ENCODE data around the gene DRD3. TPM values are rescaled to one million over a fixed set of nuclear protein-coding genes. Genes with fewer than 3 reads are reported as not detected.
A peak's percentile ranks its signal among the peaks of the same experiment; 100 is the strongest.

The DRD3 gene
- total RNA-seq, 2 donors from 2014 or later: not detected

DNA sequence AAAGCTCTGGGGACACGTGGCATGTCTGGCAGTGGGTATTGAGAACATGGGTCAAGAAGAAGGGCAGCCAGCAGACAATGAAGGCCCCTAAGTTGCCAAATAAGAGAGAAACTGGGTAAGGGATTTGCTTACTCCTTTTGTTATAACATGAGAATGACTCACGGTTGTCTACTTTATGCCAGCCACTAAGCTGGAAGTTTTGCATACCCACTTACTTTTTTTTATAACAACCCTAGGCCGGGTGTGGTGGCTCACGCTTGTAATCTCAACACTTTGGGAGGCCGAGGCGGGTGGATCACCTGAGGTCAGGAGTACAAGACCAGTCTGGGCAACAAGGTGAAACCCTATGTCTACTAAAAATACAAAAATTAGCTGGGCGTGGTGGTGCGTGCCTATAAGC, 50.0 kb downstream of the DRD3 start:
- peak in 1 of 2 donors; percentile 20 for ATAC-seq (replicated peaks in 1 of 2)
- Mint-ChIP-seq H3K36me3 (ENCODE audit: insufficient read depth in 2 of 2) (no peaks in the 10 kb centered on the region), H3K27me3 (ENCODE audit: low read depth) (peaks cover 6% of the 10 kb centered on the region), H3K27ac (no peak overlapping the region), H3K4me1 (ENCODE audit: low read depth) (peaks cover 9% of the 10 kb centered on the region), H3K4me3 (peak overlapping the region; percentile 17 to 46), H3K9me3 (no peaks in the 10 kb centered on the region)
- no peak for DNase-seq

DNA sequence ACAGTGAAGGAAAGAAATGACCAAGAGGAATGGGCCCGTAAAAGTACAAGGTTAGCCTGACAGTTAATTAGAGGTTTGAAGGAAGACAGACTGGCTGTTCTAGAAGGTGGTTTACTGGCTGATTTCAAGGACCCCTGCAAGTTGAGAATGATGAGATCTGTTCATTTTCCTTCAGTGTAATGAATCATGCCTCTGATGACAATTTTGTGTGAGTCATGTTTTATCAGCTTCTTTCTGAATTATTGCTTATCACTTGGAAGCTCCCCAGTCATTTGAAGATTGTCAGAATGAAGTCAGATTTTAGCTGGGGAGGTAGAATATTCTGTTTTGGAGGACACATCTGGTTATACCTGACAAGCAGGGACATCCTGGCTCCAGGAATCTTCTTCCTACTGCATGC, 50.6 kb downstream of the DRD3 start:
- Mint-ChIP-seq H3K27ac (peak overlapping the region; percentile 6), H3K9me3 (no peaks in the 10 kb centered on the region), H3K27me3 (ENCODE audit: low read depth) (peaks cover 6% of the 10 kb centered on the region), H3K36me3 (ENCODE audit: insufficient read depth in 2 of 2) (no peaks in the 10 kb centered on the region), H3K4me1 (ENCODE audit: low read depth) (peaks cover 9% of the 10 kb centered on the region), H3K4me3 (peak overlapping the region; percentile 17 to 46)
- ATAC-seq (replicated peaks in 1 of 2): peak; percentile 77 to 83
- no peak for DNase-seq

DNA sequence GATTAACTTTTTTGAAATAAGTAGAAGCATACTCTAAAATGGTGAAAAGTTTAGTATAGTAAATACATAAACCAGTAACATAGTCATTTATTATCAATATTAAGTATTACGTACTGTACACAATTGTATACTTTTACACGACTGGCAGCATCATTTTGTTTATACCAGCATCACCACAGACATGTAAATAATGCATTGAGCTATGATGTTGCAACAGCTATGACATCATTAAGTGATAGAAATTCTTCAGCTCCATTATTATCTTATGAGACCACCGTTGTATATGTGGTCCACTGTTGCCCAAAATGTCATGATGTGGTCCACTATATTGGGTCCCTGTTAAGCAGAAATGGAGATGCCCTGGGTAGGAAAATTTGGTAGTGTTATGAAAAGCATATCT, 51.3 kb downstream of the DRD3 start:
- DNase-seq: no peak
- Mint-ChIP-seq H3K27ac (no peak overlapping the region), H3K4me3 (no peak overlapping the region), H3K36me3 (ENCODE audit: insufficient read depth in 2 of 2) (no peaks in the 10 kb centered on the region), H3K4me1 (ENCODE audit: low read depth) (peaks cover 9% of the 10 kb centered on the region), H3K9me3 (no peaks in the 10 kb centered on the region), H3K27me3 (ENCODE audit: low read depth) (peaks cover 6% of the 10 kb centered on the region)
- no peak for ATAC-seq (replicated peaks in 1 of 2)

DNA sequence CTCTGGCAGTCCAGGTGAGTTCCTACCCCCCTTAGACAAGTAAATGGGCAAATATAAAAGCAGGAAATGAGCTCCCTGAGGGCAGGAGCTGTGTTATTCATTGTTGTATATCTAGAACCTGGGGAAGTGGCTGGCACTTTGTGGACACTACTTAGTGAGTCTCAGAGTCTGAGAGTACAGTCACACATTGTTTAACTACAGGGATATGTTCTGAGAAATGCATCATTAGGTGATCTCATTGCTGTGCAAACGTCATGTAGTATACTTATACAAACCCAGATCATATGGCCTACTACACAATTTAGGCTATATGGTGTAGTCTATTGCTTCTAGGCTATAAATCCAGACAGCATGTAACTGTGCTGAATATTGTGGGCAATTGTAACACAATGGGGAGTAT, 52.4 kb downstream of the DRD3 start:
- Mint-ChIP-seq H3K36me3 (ENCODE audit: insufficient read depth in 2 of 2) (no peaks in the 10 kb centered on the region), H3K4me3 (no peak overlapping the region)

DNA sequence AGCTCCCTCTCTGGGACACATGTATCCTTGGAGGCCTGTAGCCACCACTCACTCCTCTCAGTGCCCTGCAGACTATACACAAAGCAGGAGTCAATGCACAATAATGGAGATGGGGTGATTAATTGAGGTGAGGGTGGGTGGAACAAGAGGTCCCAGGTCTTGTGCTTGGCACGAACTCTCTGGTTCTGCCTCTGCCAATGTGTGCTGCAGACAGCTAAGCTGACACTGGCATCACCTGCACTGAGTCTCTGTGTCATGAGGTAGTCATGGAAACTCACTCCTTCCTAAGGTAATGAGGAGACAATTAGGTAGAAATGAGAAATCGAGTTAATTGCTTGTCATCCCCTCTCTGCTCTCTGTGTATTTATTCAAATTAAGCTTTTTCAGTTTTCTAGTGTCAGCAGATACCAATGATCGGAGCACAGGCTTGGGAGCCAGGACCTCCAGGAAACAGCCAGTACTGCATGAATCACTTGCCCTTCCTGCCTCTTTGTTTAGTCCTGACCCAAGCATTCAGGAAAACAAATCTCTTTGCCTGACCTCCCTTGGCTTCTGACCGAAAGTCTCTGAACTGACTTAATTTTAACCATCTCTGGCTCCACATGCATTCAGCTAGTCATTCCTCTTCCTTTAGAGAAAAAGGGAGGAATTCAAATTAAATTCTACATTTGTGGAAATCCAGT, 56.7 kb downstream of the DRD3 start:
- no peak for DNase-seq
- Mint-ChIP-seq H3K27me3 (ENCODE audit: low read depth) (no peaks in the 10 kb centered on the region), H3K4me3 (no peak overlapping the region), H3K36me3 (ENCODE audit: insufficient read depth in 2 of 2) (no peaks in the 10 kb centered on the region), H3K27ac (no peak overlapping the region), H3K9me3 (no peaks in the 10 kb centered on the region), H3K4me1 (ENCODE audit: low read depth) (no peaks in the 10 kb centered on the region)
- ATAC-seq (replicated peaks in 1 of 2): peak; percentile 49 to 64

More for the DNA sequence above, 52.4 kb downstream of the DRD3 start:
- Mint-ChIP-seq H3K27ac (no peak overlapping the region), H3K27me3 (ENCODE audit: low read depth) (no peaks in the 10 kb centered on the region), H3K9me3 (no peaks in the 10 kb centered on the region), H3K4me1 (ENCODE audit: low read depth) (peaks cover 9% of the 10 kb centered on the region)
- DNase-seq (no peak), ATAC-seq (replicated peaks in 1 of 2) (peak in 1 of 2 donors; percentile 47)

DNA sequence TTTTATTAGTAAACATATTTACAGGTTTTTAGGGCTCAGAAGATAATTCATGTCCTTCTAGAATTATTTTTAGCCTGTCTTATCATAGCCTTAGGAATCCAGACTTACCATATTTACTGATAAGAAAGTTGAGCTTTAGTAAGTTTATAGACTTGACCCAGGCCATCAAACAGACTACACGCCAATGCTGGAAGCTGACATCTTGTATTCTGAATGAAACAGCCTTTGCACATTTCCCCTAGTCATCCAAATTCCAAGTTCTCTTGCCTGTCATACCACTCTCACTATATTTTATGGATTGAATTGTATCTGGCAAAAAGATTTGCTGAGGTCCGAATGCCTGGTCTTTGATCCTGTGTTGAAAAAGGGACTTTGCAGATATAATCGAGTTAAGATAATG, 58.6 kb downstream of the DRD3 start:
- Mint-ChIP-seq H3K27ac (no peak overlapping the region), H3K27me3 (ENCODE audit: low read depth) (no peaks in the 10 kb centered on the region), H3K9me3 (no peaks in the 10 kb centered on the region), H3K36me3 (ENCODE audit: insufficient read depth in 2 of 2) (no peaks in the 10 kb centered on the region), H3K4me3 (no peak overlapping the region), H3K4me1 (ENCODE audit: low read depth) (no peaks in the 10 kb centered on the region)
- no peak for DNase-seq
- no peak for ATAC-seq (replicated peaks in 1 of 2)

DNA sequence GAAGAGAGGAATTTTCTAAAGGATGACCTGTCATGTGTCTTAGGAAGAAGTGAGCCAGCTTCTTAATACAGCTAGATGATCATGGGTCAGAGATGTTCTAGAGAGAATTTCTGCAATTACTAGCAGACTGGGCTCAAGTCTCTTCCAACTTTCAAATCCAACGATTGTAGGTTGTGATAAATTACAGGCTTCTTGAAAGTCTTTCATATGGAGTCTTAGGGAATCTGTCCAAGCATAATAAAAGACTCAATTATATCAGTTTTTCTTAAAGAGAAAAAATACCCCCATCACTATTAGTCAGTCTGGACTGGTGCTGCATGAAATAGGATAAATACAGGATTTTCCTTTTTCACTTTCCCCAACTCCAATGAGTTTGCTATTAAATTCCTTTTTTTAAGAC, 59.1 kb downstream of the DRD3 start:
- H3K4me1 Mint-ChIP-seq (ENCODE audit: low read depth): no peaks in the 10 kb centered on the region
- H3K36me3 Mint-ChIP-seq (ENCODE audit: insufficient read depth in 2 of 2): no peaks in the 10 kb centered on the region

DNA sequence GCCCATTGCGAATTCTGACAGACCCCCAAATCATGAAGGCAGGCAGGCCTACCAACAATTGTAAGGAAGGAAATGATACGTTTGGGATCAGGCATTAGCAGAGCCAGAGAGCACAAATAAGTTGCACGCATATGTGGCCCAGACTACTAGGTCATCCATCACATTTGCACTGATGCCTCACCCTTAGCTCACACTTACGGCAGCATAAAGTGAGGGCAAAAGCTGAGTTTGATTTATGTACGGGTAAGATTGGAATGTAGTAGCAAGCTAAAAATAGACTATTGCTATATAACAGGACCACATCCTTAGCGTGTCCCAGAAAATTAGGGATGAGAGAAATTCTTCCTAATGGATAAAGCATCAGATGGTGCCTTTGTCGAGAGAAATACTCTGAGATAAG, 63.7 kb downstream of the DRD3 start:
- DNase-seq: no peak
- Mint-ChIP-seq H3K4me3 (no peak overlapping the region), H3K36me3 (ENCODE audit: insufficient read depth in 2 of 2) (no peaks in the 10 kb centered on the region), H3K4me1 (ENCODE audit: low read depth) (no peaks in the 10 kb centered on the region), H3K27me3 (ENCODE audit: low read depth) (peaks cover 23% of the 10 kb centered on the region), H3K9me3 (no peaks in the 10 kb centered on the region), H3K27ac (no peak overlapping the region)
- no peak for ATAC-seq (replicated peaks in 1 of 2)

More for the DNA sequence above, 59.1 kb downstream of the DRD3 start:
- Mint-ChIP-seq H3K27me3 (ENCODE audit: low read depth) (no peaks in the 10 kb centered on the region), H3K27ac (no peak overlapping the region), H3K4me3 (no peak overlapping the region), H3K9me3 (no peaks in the 10 kb centered on the region)
- ATAC-seq (replicated peaks in 1 of 2) (no peak), DNase-seq (no peak)

DNA sequence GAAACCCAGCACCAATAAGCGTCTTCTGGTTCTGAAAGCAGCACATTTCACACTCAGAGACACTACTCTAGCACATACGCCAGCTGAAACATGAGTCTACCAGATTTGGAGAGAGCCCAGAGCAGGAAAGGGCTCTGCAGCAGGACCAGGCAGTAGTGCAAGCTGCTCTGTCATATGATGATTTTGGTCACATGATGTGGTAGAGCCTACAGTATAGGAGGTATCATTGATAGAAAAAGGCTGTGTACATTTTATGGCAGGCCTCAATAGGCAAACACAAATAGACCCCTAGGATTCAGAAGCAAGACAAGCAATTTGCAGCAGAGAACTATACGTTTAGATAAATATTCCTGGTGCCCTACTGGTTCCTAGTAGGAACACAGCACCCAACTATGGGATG, 64.1 kb downstream of the DRD3 start:
- no peak overlapping the region for H3K27ac Mint-ChIP-seq
- no peak for DNase-seq
- no peaks in the 10 kb centered on the region for H3K4me1 Mint-ChIP-seq (ENCODE audit: low read depth)
- H3K36me3 Mint-ChIP-seq (ENCODE audit: insufficient read depth in 2 of 2): no peaks in the 10 kb centered on the region
- no peaks in the 10 kb centered on the region for H3K9me3 Mint-ChIP-seq
- ATAC-seq (replicated peaks in 1 of 2): no peak
- peaks cover 27% of the 10 kb centered on the region for H3K27me3 Mint-ChIP-seq (ENCODE audit: low read depth)
- no peak overlapping the region for H3K4me3 Mint-ChIP-seq

DNA sequence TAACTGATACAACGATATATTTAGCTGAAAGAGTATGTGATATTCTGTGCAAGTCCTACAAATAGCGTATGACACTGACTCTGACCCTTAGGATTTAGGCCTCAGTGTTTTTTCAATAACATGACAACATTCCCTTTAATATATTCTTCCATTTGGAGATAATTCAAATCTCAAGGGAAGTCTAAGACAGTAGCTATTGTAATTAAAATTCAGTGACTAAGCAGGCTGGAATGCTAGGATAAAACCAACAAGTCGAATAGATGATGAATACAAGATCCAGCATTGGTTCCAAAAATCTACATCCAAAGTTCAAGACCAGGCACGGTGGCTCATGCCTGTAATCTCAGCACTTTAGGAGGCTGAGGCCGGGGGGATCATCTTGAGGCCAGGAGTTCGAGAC, 66.2 kb downstream of the DRD3 start:
- no peaks in the 10 kb centered on the region for H3K9me3 Mint-ChIP-seq
- H3K27ac Mint-ChIP-seq: no peak overlapping the region
- no peaks in the 10 kb centered on the region for H3K36me3 Mint-ChIP-seq (ENCODE audit: insufficient read depth in 2 of 2)
- ATAC-seq (replicated peaks in 1 of 2) (no peak), DNase-seq (no peak)
- no peak overlapping the region for H3K4me3 Mint-ChIP-seq
- H3K4me1 Mint-ChIP-seq (ENCODE audit: low read depth): no peaks in the 10 kb centered on the region
- H3K27me3 Mint-ChIP-seq (ENCODE audit: low read depth): peaks cover 33% of the 10 kb centered on the region

DNA sequence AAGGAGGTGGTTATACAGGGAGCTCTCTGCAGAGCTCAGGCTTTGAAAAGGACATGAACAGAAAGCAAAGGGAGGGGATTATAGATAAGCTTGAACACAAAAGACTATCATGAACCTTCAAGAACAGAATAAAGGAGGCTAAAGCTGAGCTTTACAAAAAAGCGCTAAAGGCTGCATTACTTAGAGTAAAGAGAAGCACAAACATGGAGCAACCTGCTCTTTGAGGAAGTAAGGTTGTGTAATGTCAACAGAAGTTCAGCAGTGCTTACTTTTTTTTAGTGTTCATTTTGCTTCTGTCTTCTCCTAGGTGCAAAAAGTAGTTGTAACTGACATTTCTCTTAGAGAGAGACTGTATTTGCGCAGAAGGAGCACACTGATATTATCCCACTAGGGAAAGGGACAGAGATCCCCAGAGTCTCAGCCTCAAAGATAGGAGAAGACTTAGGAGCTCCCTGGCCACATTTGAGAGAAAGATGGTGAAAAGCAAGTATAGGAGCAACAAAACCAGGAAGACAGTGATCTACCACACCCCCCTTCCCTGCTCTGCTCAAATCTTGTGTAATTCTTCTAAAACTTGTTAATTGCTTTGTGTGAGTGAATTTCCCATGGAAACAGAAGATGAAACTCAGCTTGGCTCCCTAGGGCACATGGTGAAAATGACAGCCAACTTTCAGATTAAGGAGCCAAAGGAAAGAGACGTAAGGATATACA, 67.6 kb downstream of the DRD3 start:
- H3K36me3 Mint-ChIP-seq (ENCODE audit: insufficient read depth in 2 of 2): no peaks in the 10 kb centered on the region
- no peaks in the 10 kb centered on the region for H3K4me1 Mint-ChIP-seq (ENCODE audit: low read depth)
- ATAC-seq (replicated peaks in 1 of 2): no peak
- no peak overlapping the region for H3K27ac Mint-ChIP-seq
- H3K27me3 Mint-ChIP-seq (ENCODE audit: low read depth): peaks cover 33% of the 10 kb centered on the region
- no peak overlapping the region for H3K4me3 Mint-ChIP-seq
- no peak for DNase-seq
- no peaks in the 10 kb centered on the region for H3K9me3 Mint-ChIP-seq

DNA sequence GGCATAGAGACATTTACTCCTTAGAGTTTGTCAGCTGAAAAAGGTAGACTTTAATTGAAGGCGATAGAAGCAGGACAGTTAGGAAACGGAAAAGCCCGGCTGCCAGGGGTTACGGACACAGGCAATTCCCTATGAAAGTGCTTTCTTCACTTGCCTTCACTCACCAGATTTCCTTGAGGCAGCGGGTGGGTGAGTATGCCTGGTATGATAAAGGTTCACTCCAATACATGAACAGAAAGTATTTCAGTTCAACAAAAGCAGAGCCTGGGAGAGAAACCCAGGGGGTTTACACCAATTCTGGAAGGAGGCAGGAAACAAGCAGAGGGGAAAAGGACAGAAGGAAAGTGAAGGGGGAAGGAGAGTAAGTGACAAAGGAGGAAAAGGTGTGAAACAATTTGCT, 68.4 kb downstream of the DRD3 start:
- Mint-ChIP-seq H3K27me3 (ENCODE audit: low read depth) (peaks cover 37% of the 10 kb centered on the region), H3K36me3 (ENCODE audit: insufficient read depth in 2 of 2) (no peaks in the 10 kb centered on the region), H3K4me1 (ENCODE audit: low read depth) (no peaks in the 10 kb centered on the region), H3K4me3 (no peak overlapping the region), H3K9me3 (no peaks in the 10 kb centered on the region), H3K27ac (no peak overlapping the region)
- no peak for DNase-seq
- no peak for ATAC-seq (replicated peaks in 1 of 2)

DNA sequence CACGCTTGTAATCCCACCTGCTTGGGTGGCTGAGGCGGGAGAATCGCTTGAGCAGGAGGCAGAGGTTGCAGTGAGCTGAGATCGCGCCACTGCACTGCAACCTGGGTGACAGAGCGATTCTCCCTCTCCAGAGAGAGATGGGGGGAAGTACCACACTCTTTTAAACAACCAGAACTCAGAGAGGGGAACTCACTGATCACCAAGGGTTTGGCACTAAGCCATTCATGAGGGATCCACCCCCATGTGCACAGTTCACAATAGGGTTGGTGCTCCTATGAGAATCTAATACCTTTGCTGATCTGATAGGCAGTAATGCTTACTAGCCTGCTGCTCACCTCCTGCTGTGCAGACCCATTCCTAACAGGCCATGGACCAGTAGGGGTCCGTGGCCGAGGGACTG, 70.7 kb downstream of the DRD3 start:
- Mint-ChIP-seq H3K27ac (no peak overlapping the region), H3K9me3 (no peaks in the 10 kb centered on the region), H3K4me3 (no peak overlapping the region), H3K4me1 (ENCODE audit: low read depth) (no peaks in the 10 kb centered on the region), H3K27me3 (ENCODE audit: low read depth) (peaks cover 38% of the 10 kb centered on the region), H3K36me3 (ENCODE audit: insufficient read depth in 2 of 2) (no peaks in the 10 kb centered on the region)
- DNase-seq (no peak), ATAC-seq (replicated peaks in 1 of 2) (no peak)

DNA sequence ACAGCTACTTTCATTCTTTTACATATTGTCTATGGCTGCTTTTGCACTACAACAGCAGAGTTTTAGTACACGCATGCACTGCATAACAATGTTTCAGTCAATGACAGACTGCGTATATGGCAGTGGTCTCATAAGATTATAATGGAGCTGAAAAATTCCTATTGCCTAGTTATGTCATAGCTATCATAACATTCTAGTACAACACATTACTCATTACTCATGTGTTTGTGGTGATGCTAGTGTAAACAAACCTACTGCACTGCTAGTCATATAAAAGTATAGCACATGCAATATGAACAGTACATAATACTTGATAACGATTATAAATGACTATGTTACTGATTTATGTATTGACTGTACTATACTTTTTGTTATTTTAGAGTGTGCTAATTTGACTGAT, 74.4 kb downstream of the DRD3 start:
- no peaks in the 10 kb centered on the region for H3K4me1 Mint-ChIP-seq (ENCODE audit: low read depth)
- no peaks in the 10 kb centered on the region for H3K9me3 Mint-ChIP-seq
- H3K27ac Mint-ChIP-seq: no peak overlapping the region
- no peak for ATAC-seq (replicated peaks in 1 of 2)
- DNase-seq: no peak
- no peak overlapping the region for H3K4me3 Mint-ChIP-seq
- no peaks in the 10 kb centered on the region for H3K36me3 Mint-ChIP-seq (ENCODE audit: insufficient read depth in 2 of 2)
- peaks cover 18% of the 10 kb centered on the region for H3K27me3 Mint-ChIP-seq (ENCODE audit: low read depth)

Data from activated T-cell treated with anti-CD3 and anti-CD28 coated beads, Interleukin-2, amount 50 U/mL, for 72 hours (primary cell).